ENCODE measurements around the gene ARHGAP26. TPM values are rescaled to one million over a fixed set of nuclear protein-coding genes. Genes with fewer than 3 reads are reported as not detected.

The ARHGAP26 gene
- total and polyA plus RNA-seq, 2 experiments from 2014 or later = 9.5 to 16.8 TPM

GRCh38 chr5:143077453-143078103 is 307.4 kb downstream of the ARHGAP26 start:
- no peak for TF ChIP-seq NANOG (IDR thresholded peaks at IDR 0.05; ENCODE audit: borderline replicate concordance)
- TF ChIP-seq, protein P1, sequence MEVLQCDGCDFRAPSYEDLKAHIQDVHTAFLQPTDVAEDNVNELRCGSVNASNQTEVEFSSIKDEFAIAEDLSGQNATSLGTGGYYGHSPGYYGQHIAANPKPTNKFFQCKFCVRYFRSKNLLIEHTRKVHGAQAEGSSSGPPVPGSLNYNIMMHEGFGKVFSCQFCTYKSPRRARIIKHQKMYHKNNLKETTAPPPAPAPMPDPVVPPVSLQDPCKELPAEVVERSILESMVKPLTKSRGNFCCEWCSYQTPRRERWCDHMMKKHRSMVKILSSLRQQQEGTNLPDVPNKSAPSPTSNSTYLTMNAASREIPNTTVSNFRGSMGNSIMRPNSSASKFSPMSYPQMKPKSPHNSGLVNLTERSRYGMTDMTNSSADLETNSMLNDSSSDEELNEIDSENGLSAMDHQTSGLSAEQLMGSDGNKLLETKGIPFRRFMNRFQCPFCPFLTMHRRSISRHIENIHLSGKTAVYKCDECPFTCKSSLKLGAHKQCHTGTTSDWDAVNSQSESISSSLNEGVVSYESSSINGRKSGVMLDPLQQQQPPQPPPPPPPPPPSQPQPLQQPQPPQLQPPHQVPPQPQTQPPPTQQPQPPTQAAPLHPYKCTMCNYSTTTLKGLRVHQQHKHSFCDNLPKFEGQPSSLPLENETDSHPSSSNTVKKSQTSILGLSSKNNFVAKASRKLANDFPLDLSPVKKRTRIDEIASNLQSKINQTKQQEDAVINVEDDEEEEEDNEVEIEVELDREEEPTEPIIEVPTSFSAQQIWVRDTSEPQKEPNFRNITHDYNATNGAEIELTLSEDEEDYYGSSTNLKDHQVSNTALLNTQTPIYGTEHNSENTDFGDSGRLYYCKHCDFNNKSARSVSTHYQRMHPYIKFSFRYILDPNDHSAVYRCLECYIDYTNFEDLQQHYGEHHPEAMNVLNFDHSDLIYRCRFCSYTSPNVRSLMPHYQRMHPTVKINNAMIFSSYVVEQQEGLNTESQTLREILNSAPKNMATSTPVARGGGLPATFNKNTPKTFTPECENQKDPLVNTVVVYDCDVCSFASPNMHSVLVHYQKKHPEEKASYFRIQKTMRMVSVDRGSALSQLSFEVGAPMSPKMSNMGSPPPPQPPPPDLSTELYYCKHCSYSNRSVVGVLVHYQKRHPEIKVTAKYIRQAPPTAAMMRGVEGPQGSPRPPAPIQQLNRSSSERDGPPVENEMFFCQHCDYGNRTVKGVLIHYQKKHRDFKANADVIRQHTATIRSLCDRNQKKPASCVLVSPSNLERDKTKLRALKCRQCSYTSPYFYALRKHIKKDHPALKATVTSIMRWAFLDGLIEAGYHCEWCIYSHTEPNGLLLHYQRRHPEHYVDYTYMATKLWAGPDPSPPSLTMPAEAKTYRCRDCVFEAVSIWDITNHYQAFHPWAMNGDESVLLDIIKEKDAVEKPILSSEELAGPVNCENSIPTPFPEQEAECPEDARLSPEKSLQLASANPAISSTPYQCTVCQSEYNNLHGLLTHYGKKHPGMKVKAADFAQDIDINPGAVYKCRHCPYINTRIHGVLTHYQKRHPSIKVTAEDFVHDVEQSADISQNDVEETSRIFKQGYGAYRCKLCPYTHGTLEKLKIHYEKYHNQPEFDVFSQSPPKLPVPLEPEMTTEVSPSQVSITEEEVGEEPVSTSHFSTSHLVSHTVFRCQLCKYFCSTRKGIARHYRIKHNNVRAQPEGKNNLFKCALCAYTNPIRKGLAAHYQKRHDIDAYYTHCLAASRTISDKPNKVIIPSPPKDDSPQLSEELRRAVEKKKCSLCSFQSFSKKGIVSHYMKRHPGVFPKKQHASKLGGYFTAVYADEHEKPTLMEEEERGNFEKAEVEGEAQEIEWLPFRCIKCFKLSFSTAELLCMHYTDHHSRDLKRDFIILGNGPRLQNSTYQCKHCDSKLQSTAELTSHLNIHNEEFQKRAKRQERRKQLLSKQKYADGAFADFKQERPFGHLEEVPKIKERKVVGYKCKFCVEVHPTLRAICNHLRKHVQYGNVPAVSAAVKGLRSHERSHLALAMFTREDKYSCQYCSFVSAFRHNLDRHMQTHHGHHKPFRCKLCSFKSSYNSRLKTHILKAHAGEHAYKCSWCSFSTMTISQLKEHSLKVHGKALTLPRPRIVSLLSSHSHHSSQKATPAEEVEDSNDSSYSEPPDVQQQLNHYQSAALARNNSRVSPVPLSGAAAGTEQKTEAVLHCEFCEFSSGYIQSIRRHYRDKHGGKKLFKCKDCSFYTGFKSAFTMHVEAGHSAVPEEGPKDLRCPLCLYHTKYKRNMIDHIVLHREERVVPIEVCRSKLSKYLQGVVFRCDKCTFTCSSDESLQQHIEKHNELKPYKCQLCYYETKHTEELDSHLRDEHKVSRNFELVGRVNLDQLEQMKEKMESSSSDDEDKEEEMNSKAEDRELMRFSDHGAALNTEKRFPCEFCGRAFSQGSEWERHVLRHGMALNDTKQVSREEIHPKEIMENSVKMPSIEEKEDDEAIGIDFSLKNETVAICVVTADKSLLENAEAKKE (CRISPR knock-in tag; IDR thresholded peaks at IDR 0.05) = no peak
- TF ChIP-seq CTCF (conservative IDR thresholded peaks at IDR 0.05; ENCODE audit: low read depth in 2 of 2) = no peak
- no peak for TF ChIP-seq STAT1 (IDR thresholded peaks at IDR 0.05; ENCODE audit: unreplicated experiment)
- TF ChIP-seq EZH2 (IDR thresholded peaks at IDR 0.05; ENCODE audit: low read depth, unreplicated experiment) = no peak
- TF ChIP-seq JUNB (IDR thresholded peaks at IDR 0.05; ENCODE audit: unreplicated experiment) = no peak
- no peak for TF ChIP-seq ZNF114 (CRISPR knock-in tag; IDR thresholded peaks at IDR 0.05)
- no peak for TF ChIP-seq EZH2phosphoT487 (IDR thresholded peaks at IDR 0.05; ENCODE audit: unreplicated experiment)
- TF ChIP-seq, protein P2, sequence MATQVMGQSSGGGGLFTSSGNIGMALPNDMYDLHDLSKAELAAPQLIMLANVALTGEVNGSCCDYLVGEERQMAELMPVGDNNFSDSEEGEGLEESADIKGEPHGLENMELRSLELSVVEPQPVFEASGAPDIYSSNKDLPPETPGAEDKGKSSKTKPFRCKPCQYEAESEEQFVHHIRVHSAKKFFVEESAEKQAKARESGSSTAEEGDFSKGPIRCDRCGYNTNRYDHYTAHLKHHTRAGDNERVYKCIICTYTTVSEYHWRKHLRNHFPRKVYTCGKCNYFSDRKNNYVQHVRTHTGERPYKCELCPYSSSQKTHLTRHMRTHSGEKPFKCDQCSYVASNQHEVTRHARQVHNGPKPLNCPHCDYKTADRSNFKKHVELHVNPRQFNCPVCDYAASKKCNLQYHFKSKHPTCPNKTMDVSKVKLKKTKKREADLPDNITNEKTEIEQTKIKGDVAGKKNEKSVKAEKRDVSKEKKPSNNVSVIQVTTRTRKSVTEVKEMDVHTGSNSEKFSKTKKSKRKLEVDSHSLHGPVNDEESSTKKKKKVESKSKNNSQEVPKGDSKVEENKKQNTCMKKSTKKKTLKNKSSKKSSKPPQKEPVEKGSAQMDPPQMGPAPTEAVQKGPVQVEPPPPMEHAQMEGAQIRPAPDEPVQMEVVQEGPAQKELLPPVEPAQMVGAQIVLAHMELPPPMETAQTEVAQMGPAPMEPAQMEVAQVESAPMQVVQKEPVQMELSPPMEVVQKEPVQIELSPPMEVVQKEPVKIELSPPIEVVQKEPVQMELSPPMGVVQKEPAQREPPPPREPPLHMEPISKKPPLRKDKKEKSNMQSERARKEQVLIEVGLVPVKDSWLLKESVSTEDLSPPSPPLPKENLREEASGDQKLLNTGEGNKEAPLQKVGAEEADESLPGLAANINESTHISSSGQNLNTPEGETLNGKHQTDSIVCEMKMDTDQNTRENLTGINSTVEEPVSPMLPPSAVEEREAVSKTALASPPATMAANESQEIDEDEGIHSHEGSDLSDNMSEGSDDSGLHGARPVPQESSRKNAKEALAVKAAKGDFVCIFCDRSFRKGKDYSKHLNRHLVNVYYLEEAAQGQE (IDR thresholded peaks at IDR 0.05; ENCODE audit: unreplicated experiment) = no peak
- Histone ChIP-seq H3K27ac (ENCODE audit: low read depth) (no peak overlapping the region), H3K4me3 (no peak overlapping the region), H4K20me1 (replicated peaks; ENCODE audit: insufficient read depth) (no peaks in the 10 kb centered on the region), H3K4me2 (no peak overlapping the region), H3K36me3 (ENCODE audit: insufficient read depth) (no peaks in the 10 kb centered on the region), H2AFZ (no peak overlapping the region), H3K9me2 (ENCODE audit: insufficient read depth) (no peaks in the 10 kb centered on the region), H3K27me3 (ENCODE audit: insufficient read depth) (no peaks in the 10 kb centered on the region), H3K79me2 (replicated peaks; ENCODE audit: insufficient read depth) (no peaks in the 10 kb centered on the region), H3F3A (replicated peaks; ENCODE audit: low read depth) (no peaks in the 10 kb centered on the region), H3K4me1 (ENCODE audit: insufficient read depth) (peaks cover 7% of the 10 kb centered on the region)
- peaks cover 2% of the 10 kb centered on the region for H3K27me3 Mint-ChIP-seq (ENCODE audit: insufficient read depth, low read depth, poor library complexity)
- peaks cover under 1% of the 10 kb centered on the region; the same call in 1 of the 3 replicates for H3K36me3 Mint-ChIP-seq (ENCODE audit: low read depth)
- no peak overlapping the region for H3K4me3 Mint-ChIP-seq
- no peaks in the 10 kb centered on the region for H3K9me3 Mint-ChIP-seq
- peaks cover 11% of the 10 kb centered on the region for H3K4me1 Mint-ChIP-seq
- ATAC-seq = peak; percentile 35; the same call in 2 of the 3 replicates
- peak overlapping the region; percentile 31; the same call in 1 of the 2 replicates for H3K27ac Mint-ChIP-seq
- no peak for DNase-seq (ENCODE audit: low spot score)

Measured in GM23338 (cell line).